C4-2B (cell line): ENCODE results near the gene CEP128.

Experiments used
- H3K27ac ChIP-seq: fragments of 450-650 bp; 2 replicates; pipeline ENCODE4 v1.5.1; 2017
- ZFX ChIP-seq: fragments of 450-650 bp; IDR thresholded peaks from 2 replicates; pipeline ENCODE4 v1.6.1; 2017
- TF ChIP-seq, protein P1 (sequence below): fragments of 450-650 bp; conservative IDR thresholded peaks from 2 replicates; pipeline ENCODE4 v1.5.1; 2017; ENCODE audit warnings: mild to moderate bottlenecking

The CEP128 gene

GRCh38 chr14:80868260-80868659 lies 73.3 kb downstream of the CEP128 start:
- H3K27ac ChIP-seq: no peak overlapping the region
- no peak for TF ChIP-seq ZFX
- TF ChIP-seq, protein P1, sequence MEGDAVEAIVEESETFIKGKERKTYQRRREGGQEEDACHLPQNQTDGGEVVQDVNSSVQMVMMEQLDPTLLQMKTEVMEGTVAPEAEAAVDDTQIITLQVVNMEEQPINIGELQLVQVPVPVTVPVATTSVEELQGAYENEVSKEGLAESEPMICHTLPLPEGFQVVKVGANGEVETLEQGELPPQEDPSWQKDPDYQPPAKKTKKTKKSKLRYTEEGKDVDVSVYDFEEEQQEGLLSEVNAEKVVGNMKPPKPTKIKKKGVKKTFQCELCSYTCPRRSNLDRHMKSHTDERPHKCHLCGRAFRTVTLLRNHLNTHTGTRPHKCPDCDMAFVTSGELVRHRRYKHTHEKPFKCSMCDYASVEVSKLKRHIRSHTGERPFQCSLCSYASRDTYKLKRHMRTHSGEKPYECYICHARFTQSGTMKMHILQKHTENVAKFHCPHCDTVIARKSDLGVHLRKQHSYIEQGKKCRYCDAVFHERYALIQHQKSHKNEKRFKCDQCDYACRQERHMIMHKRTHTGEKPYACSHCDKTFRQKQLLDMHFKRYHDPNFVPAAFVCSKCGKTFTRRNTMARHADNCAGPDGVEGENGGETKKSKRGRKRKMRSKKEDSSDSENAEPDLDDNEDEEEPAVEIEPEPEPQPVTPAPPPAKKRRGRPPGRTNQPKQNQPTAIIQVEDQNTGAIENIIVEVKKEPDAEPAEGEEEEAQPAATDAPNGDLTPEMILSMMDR: no peak

GRCh38 chr14:80867798-80868197 lies 73.7 kb downstream of the CEP128 start:
- TF ChIP-seq, protein P1: no peak
- no peak for TF ChIP-seq ZFX
- no peak overlapping the region for H3K27ac ChIP-seq

DNA sequence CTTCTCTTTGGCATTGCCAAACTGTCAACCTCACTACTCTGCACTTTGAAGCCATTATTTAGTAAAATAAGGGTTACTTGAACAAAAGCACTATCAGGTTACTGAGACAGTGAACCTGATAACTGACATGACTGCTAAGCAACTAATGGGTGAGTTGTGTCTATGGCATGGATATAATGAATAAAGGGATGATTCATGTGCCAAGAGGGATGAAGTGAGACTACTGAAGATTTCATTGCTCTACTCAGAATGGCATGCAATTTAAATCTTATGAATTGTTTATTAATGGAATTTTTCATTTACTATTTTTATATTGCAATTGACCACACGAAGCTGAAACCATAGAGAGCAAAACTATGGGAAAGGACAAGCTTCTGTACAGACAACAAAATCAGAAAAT lies 74.4 kb downstream of the CEP128 start:
- TF ChIP-seq ZFX: no peak
- TF ChIP-seq, protein P1: no peak
- H3K27ac ChIP-seq: no peak overlapping the region

DNA sequence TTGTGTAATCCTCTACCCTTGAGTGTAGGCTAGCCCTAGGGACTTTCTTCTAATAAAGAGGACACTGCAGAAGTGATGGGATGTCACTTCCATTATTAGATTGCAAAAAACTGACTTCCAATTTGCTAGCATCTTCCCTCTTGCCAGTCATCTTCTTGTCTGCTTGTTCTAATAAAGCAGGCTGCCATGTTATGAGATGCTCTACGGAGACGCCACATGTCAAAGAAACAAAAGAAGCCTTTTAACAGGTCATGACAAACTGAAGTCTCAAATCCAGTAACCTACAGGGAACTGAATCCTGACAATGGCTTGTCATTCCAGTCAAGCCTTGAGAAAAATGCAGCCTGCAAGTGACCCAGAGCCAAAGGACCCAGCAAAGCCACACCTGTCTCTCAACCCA lies 76.0 kb downstream of the CEP128 start:
- H3K27ac ChIP-seq: no peak overlapping the region
- no peak for TF ChIP-seq ZFX
- TF ChIP-seq, protein P1: no peak

- no peak for TF ChIP-seq ZFX
- TF ChIP-seq, protein P1: peak; percentile 64
These were observed 78.6 kb downstream of the CEP128 start for GRCh38 chr14:80862983-80863382.

GRCh38 chr14:80862541-80862940 lies 79.0 kb downstream of the CEP128 start:
- no peak for TF ChIP-seq ZFX
- TF ChIP-seq, protein P1: no peak

More at GRCh38 chr14:80862983-80863382, 78.6 kb downstream of the CEP128 start:
- H3K27ac ChIP-seq: no peak overlapping the region

DNA sequence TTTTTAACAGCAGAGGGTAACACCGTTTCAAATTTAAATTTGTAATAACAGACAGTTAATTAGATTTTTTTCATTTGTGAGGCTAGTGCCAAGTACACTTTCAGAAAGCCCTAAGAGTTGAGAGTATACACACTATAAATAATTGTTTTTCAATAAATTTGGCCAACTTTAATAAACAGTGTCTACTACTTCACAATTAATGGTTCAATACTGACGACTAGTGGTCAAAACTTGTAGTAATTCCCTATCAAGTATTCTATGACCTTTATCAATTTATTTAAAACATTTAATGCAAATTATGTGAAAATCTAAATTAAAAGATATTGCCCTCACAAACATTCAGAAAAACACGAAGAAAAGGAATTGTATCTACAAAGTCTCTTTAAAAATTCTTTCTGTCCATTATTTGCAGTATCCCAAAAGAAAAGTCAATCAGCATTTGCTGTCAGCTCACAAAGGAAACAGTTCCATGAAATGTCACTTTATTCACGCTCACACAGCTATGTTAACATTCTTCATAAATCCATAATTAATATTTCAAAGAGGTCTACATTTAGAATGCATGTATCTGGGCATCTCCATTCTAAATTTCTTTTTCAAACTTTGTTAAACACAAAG lies 91.2 kb downstream of the CEP128 start:
- TF ChIP-seq ZFX: no peak
- TF ChIP-seq, protein P1: peak; percentile 78

More at GRCh38 chr14:80862541-80862940, 79.0 kb downstream of the CEP128 start:
- H3K27ac ChIP-seq: no peak overlapping the region

More for the DNA sequence above, 91.2 kb downstream of the CEP128 start:
- H3K27ac ChIP-seq: no peak overlapping the region
